Measurements from ENCODE around the gene ADNP2.

DNA sequence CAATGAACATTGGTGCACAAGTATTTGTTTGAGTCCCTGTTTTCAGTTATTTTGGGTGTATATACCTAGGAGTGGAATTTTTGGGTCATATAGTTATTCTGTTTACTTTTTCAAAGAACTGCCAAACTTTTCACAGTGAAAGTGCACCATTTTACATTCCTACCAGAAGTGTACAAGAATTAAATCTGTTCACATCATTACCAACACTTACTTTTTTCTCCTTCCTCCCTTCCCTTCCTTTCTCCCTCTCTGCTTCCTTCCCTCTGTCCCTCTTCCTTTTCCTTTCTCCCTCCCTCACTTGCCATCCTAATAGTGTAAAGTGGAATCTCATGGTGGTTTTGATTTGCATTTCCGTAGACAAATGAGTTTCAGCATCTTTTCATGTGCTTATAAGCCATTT, 11.9 kb downstream of the ADNP2 start:
- TF ChIP-seq, protein P1, sequence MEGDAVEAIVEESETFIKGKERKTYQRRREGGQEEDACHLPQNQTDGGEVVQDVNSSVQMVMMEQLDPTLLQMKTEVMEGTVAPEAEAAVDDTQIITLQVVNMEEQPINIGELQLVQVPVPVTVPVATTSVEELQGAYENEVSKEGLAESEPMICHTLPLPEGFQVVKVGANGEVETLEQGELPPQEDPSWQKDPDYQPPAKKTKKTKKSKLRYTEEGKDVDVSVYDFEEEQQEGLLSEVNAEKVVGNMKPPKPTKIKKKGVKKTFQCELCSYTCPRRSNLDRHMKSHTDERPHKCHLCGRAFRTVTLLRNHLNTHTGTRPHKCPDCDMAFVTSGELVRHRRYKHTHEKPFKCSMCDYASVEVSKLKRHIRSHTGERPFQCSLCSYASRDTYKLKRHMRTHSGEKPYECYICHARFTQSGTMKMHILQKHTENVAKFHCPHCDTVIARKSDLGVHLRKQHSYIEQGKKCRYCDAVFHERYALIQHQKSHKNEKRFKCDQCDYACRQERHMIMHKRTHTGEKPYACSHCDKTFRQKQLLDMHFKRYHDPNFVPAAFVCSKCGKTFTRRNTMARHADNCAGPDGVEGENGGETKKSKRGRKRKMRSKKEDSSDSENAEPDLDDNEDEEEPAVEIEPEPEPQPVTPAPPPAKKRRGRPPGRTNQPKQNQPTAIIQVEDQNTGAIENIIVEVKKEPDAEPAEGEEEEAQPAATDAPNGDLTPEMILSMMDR (IDR thresholded peaks at IDR 0.05): no peak
- TF ChIP-seq POLR2A (IDR thresholded peaks at IDR 0.05): no peak
